HepG2 (cell line): ENCODE results near the gene C11orf42. TPM values are rescaled to one million over a fixed set of nuclear protein-coding genes. Genes with fewer than 3 reads are reported as not detected.

Experiments used
- ATAC-seq: fragments of 200-7000 bp; cut with Tn5 transposase; 3 replicates; pipeline ENCODE4 v1.9.1; 2020; ENCODE audit warnings: mild to moderate bottlenecking, moderate library complexity
- BruUV-seq: library from RNA; stranded (reverse); fragments of 400-500 nt; replicated peaks from 2 replicates; lab custom pipeline; 2021; lab: Mats Ljungman, UMichigan
- CTCF ChIA-PET: fragments of 300-600 bp; formaldehyde crosslinking; extraction: SDS; loops from one replicate; lab custom pipeline; 2021; ENCODE audit warnings: low total read pairs, inconsistent platforms, low intra/inter-chr PET ratio; lab: Yijun Ruan, JAX
- POLR2A ChIA-PET: fragments of 350-600 bp; sonication (Branson Sonifier 250); formaldehyde crosslinking; loops from one replicate; lab custom pipeline; 2020; ENCODE audit warnings: antibody characterized with exemption, inconsistent platforms; lab: Yijun Ruan, JAX
- DNase-seq: peaks from one replicate; pipeline ENCODE4 v3.0.0-alpha.2; 2015; ENCODE audit warnings: low spot score
- FAIRE-seq: peaks from 3 replicates; lab custom pipeline; 2011; peaks lifted over from hg19 to GRCh38; lab: Jason Lieb, UNC
- H2AFZ ChIP-seq: one replicate; pipeline ENCODE4 v1.6.1; 2011; ENCODE audit warnings: low read length, inconsistent platforms
- H3K27ac ChIP-seq: fragments of 300-600 bp; 3 replicates; pipeline ENCODE4 v1.8.0; 2011; ENCODE audit warnings: mixed run types, mild to moderate bottlenecking, mixed read lengths, low read length, inconsistent platforms; ENCODE audit not compliant: insufficient read depth; ENCODE audit errors: extremely low read length
- H3K27me3 ChIP-seq, 2 experiments: fragments of 200-600 bp in 1 of 2; 2 replicates in 1 of 2; 3 replicates in 1 of 2; pipeline versions ENCODE4 v1.6.0 to v1.8.0; 2011; ENCODE audit warnings: low read length in 2 of 2, mild to moderate bottlenecking in 2 of 2, moderate library complexity in 2 of 2, inconsistent platforms in 1 of 2; ENCODE audit not compliant: insufficient read depth in 2 of 2, control insufficient read depth in 1 of 2
- H3K36me3 ChIP-seq, 2 experiments: fragments of 200-600 bp in 1 of 2; replicated peaks in 1 of 2; 2 replicates in 1 of 2; 3 replicates in 1 of 2; pipeline versions ENCODE4 v1.5.1 to v1.8.0; 2011; ENCODE audit warnings: low read length in 2 of 2, inconsistent platforms in 1 of 2; ENCODE audit not compliant: insufficient read depth in 2 of 2, control insufficient read depth in 1 of 2
- H3K4me1 ChIP-seq: 2 replicates; pipeline ENCODE4 v1.5.1; 2012; ENCODE audit warnings: low read length, inconsistent platforms; ENCODE audit not compliant: insufficient read depth
- H3K4me2 ChIP-seq: 2 replicates; pipeline ENCODE4 v1.6.0; 2011; ENCODE audit warnings: low read depth, low read length, inconsistent platforms
- H3K4me3 ChIP-seq, 3 experiments: fragments of 200-600 bp in 1 of 3; sonication (generic), shearing (Covaris generic) in 1 of 3; replicated peaks in 1 of 3; 2 replicates each; pipeline ENCODE4 v1.5.1; 2011 to 2016; ENCODE audit warnings: low read length in 3 of 3, inconsistent platforms in 2 of 3, low read depth in 2 of 3, mild to moderate bottlenecking in 2 of 3, control low read depth in 1 of 3, mixed read lengths in 1 of 3; ENCODE audit not compliant: insufficient read depth in 1 of 3
- H3K79me2 ChIP-seq: one replicate; pipeline ENCODE4 v1.6.1; 2011; ENCODE audit warnings: low read length, inconsistent platforms; ENCODE audit not compliant: insufficient read depth
- H3K9ac ChIP-seq: 2 replicates; pipeline ENCODE4 v1.6.0; 2011; ENCODE audit warnings: mild to moderate bottlenecking, low read depth, low read length, inconsistent platforms; ENCODE audit not compliant: insufficient read depth
- H3K9me3 ChIP-seq: 2 replicates; pipeline ENCODE4 v1.5.1; 2012; ENCODE audit warnings: mild to moderate bottlenecking, low read length
- H4K20me1 ChIP-seq: 2 replicates; pipeline ENCODE4 v1.6.0; 2011; ENCODE audit warnings: inconsistent platforms, mild to moderate bottlenecking, low read length, moderate library complexity; ENCODE audit not compliant: insufficient read depth
- ATF6 ChIP-seq: sonication (generic); formaldehyde crosslinking; conservative IDR thresholded peaks from 2 replicates; pipeline ENCODE4 v1.4.0; 2020; ENCODE audit warnings: missing genetic modification reagents
- BHLHE40 ChIP-seq: IDR thresholded peaks from 2 replicates; pipeline ENCODE4 v1.6.1; 2011; ENCODE audit warnings: low read length, improper control_type of control experiment
- ETV6 ChIP-seq: sonication (generic); formaldehyde crosslinking; conservative IDR thresholded peaks from 2 replicates; pipeline ENCODE4 v1.4.0; 2020; ENCODE audit warnings: missing genetic modification reagents
- HNF1B ChIP-seq: sonication (generic); formaldehyde crosslinking; IDR thresholded peaks from 2 replicates; pipeline ENCODE4 v1.5.1; 2020; ENCODE audit warnings: mild to moderate bottlenecking, moderate library complexity, missing genetic modification reagents
- NCOA5 ChIP-seq: sonication (generic); formaldehyde crosslinking; IDR thresholded peaks from 2 replicates; pipeline ENCODE4 v1.4.0; 2020; ENCODE audit warnings: missing genetic modification reagents
- TEAD3 ChIP-seq: optimal IDR thresholded peaks from 2 replicates; pipeline ENCODE3; 2016; ENCODE audit warnings: borderline replicate concordance
- TP53 ChIP-seq: sonication (generic); formaldehyde crosslinking; conservative IDR thresholded peaks from 2 replicates; pipeline ENCODE4 v1.4.0; 2020; ENCODE audit warnings: missing genetic modification reagents
- ZFP82 ChIP-seq: sonication (generic); formaldehyde crosslinking; IDR thresholded peaks from 2 replicates; pipeline ENCODE4 v1.5.1; 2020; ENCODE audit warnings: mild to moderate bottlenecking, missing genetic modification reagents, borderline replicate concordance
- ZNF382 ChIP-seq: sonication (generic); formaldehyde crosslinking; IDR thresholded peaks from 2 replicates; pipeline ENCODE4 v1.5.0; 2020; ENCODE audit warnings: missing genetic modification reagents, mild to moderate bottlenecking, borderline replicate concordance
- ZNF510 ChIP-seq: sonication (generic); formaldehyde crosslinking; IDR thresholded peaks from 2 replicates; pipeline ENCODE4 v1.4.0; 2020; ENCODE audit warnings: low read depth, mild to moderate bottlenecking, missing genetic modification reagents
- WGBS: methylation state at CpG from one replicate; pipeline ENCODE4 v1.1.6; 2017; ENCODE audit warnings: low lambda C conversion rate; 5-methylcytosine and 5-hydroxymethylcytosine counted together
- in situ Hi-C: cut with HindIII; loops from 2 replicates; pipeline ENCODE4 v1.10.0; 2017; ENCODE audit warnings: low pct_unique_long_range_greater_than_20kb; ENCODE audit not compliant: extremely low pct_ligation_motif_present
- intact Hi-C: fragments of 100-400 bp; cut with micrococcal nuclease; formaldehyde crosslinking; loops from one replicate; pipeline ENCODE4 v1.10.0; 2022; ENCODE audit not compliant: unreplicated experiment
- polyA plus RNA-seq, 8 experiments: library from polyadenylated mRNA; depleted of rRNA in 3 of 8; stranded (reverse) in 7 of 8; unstranded in 1 of 8; fragments of >200 nt; fragmentation: Illumina TruSeq in 4 of 8; extraction: Trizol in 4 of 8; gene quantifications; 2 replicates each; pipeline versions ENCODE4 v1.2.1 to v1.2.3, GENCODE V29; 2011 to 2016; ENCODE audit warnings: low read depth in 4 of 8, missing spikeins in 1 of 8, mixed read lengths in 1 of 8; ENCODE audit not compliant: insufficient read depth in 1 of 8
- total RNA-seq, 5 experiments: library from RNA; depleted of rRNA; stranded (reverse); fragments of >200 nt; fragmentation: Illumina TruSeq; extraction: Trizol; gene quantifications; 2 replicates each; pipeline ENCODE4 v1.2.3, GENCODE V29; 2016; ENCODE audit warnings: low read depth in 1 of 5
- TF ChIP-seq, protein P1 (sequence below): sonication (generic); formaldehyde crosslinking; IDR thresholded peaks from 2 replicates; pipeline ENCODE4 v1.4.0; 2020; ENCODE audit warnings: missing genetic modification reagents
- TF ChIP-seq, protein P2 (sequence below): IDR thresholded peaks from 2 replicates; pipeline ENCODE4 v1.6.1; 2012; ENCODE audit warnings: inconsistent platforms
- TF ChIP-seq, protein P3 (sequence below): sonication (generic); formaldehyde crosslinking; IDR thresholded peaks from 2 replicates; pipeline ENCODE4 v1.8.1; 2023; ENCODE audit warnings: mild to moderate bottlenecking, missing genetic modification reagents, borderline replicate concordance
- TF ChIP-seq, protein P4 (sequence below): sonication (generic); formaldehyde crosslinking; IDR thresholded peaks from 2 replicates; pipeline ENCODE4 v1.5.1; 2020; ENCODE audit warnings: missing genetic modification reagents, mild to moderate bottlenecking, borderline replicate concordance

Gene C11orf42
- total and polyA plus RNA-seq, 2 of the 13 experiments (the other 11 are each of a cell fraction or from before 2014, with no cell fraction given): not detected

GRCh38 chr11:6251990-6252473 lies 46.7 kb downstream of the C11orf42 start:
- 35% methylated on average over 6 of the region's 6 CpGs for WGBS
- ATAC-seq: peak; percentile 67
- DNase-seq: no peak
- Histone ChIP-seq H3K27me3 (no peaks in the 10 kb centered on the region), H2AFZ (no peak overlapping the region), H3K27ac (no peak overlapping the region), H3K9ac (no peak overlapping the region), H3K9me3 (no peaks in the 10 kb centered on the region), H3K79me2 (no peaks in the 10 kb centered on the region), H3K4me3 (no peak overlapping the region), H4K20me1 (no peaks in the 10 kb centered on the region), H3K4me1 (no peaks in the 10 kb centered on the region), H3K4me2 (no peak overlapping the region; the same call in 1 of the 2 replicates)
- intact Hi-C loops (loop anchor here (1.0 kb wide), 3 partner anchors 46 to 101 kb away; no protein-coding TSS in a partner anchor), in situ Hi-C loops (loop anchor here (5.0 kb wide), 1 partner anchor 100 kb away; no protein-coding TSS in a partner anchor)
- POLR2A ChIA-PET: no interaction called here
- FAIRE-seq: no peak
- CTCF ChIA-PET: interaction anchor here (1.4 to 2.0 kb wide), 2 partner anchors 101 to 111 kb away, joined by 13 to 32 read pairs; no protein-coding TSS in a partner anchor
- no TSS peak for BruUV-seq
- TF ChIP-seq ATF6 (CRISPR knock-in tag) (no peak), HNF1B (CRISPR knock-in tag) (no peak), TP53 (CRISPR knock-in tag) (no peak), ZFP82 (no peak), BHLHE40 (0 out of 2 replicates have a peak, but pooled peaks have one; percentile 49), NCOA5 (CRISPR knock-in tag) (no peak), ZNF382 (CRISPR knock-in tag) (no peak), ETV6 (CRISPR knock-in tag) (no peak), TEAD3 (CRISPR knock-in tag) (peak; percentile 12), ZNF510 (no peak)
- TF ChIP-seq, protein P1, sequence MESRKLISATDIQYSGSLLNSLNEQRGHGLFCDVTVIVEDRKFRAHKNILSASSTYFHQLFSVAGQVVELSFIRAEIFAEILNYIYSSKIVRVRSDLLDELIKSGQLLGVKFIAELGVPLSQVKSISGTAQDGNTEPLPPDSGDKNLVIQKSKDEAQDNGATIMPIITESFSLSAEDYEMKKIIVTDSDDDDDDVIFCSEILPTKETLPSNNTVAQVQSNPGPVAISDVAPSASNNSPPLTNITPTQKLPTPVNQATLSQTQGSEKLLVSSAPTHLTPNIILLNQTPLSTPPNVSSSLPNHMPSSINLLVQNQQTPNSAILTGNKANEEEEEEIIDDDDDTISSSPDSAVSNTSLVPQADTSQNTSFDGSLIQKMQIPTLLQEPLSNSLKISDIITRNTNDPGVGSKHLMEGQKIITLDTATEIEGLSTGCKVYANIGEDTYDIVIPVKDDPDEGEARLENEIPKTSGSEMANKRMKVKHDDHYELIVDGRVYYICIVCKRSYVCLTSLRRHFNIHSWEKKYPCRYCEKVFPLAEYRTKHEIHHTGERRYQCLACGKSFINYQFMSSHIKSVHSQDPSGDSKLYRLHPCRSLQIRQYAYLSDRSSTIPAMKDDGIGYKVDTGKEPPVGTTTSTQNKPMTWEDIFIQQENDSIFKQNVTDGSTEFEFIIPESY (CRISPR knock-in tag): 0 out of 2 replicates have a peak, but pooled peaks have one; percentile 15
- TF ChIP-seq, protein P2, sequence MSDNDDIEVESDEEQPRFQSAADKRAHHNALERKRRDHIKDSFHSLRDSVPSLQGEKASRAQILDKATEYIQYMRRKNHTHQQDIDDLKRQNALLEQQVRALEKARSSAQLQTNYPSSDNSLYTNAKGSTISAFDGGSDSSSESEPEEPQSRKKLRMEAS: no peak
- TF ChIP-seq, protein P3, sequence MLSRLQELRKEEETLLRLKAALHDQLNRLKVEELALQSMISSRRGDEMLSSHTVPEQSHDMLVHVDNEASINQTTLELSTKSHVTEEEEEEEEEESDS: no peak
- TF ChIP-seq, protein P4, sequence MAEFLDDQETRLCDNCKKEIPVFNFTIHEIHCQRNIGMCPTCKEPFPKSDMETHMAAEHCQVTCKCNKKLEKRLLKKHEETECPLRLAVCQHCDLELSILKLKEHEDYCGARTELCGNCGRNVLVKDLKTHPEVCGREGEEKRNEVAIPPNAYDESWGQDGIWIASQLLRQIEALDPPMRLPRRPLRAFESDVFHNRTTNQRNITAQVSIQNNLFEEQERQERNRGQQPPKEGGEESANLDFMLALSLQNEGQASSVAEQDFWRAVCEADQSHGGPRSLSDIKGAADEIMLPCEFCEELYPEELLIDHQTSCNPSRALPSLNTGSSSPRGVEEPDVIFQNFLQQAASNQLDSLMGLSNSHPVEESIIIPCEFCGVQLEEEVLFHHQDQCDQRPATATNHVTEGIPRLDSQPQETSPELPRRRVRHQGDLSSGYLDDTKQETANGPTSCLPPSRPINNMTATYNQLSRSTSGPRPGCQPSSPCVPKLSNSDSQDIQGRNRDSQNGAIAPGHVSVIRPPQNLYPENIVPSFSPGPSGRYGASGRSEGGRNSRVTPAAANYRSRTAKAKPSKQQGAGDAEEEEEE (CRISPR knock-in tag): no peak
- TF ChIP-seq, all 625 proteins: peak for 3
- no peaks in the 10 kb centered on the region for H3K36me3 ChIP-seq
